Measurements from ENCODE around the gene BMP5. TPM values are rescaled to one million over a fixed set of nuclear protein-coding genes. Genes with fewer than 3 reads are reported as not detected.

The BMP5 gene
- total and polyA plus RNA-seq, 4 donors, result 0.42 to 0.92 (median 0.65) TPM

GRCh38 chr6:55776113-55776512, 99.3 kb downstream of the BMP5 start (continued):
- no peak for TF ChIP-seq ATF3 (IDR thresholded peaks at IDR 0.05)
- TF ChIP-seq HNF4A (conservative IDR thresholded peaks at IDR 0.05), result no peak
- TF ChIP-seq FOXA1 (IDR thresholded peaks at IDR 0.05), result no peak
- no peak for TF ChIP-seq TAF1 (conservative IDR thresholded peaks at IDR 0.05)
- TF ChIP-seq EGR1 (IDR thresholded peaks at IDR 0.05; ENCODE audit: low read depth in 2 of 2), result no peak

- Histone ChIP-seq H3K4me1 (ENCODE audit: control insufficient read depth in 4 of 4, insufficient read depth in 4 of 4, low read length in 3 of 4) (no peaks in the 10 kb centered on the region), H3K27me3 (ENCODE audit: control insufficient read depth in 4 of 4, insufficient read depth in 4 of 4, low read length in 3 of 4) (no peaks in the 10 kb centered on the region), H3K9ac (ENCODE audit: low read depth in 1 of 2, low read length in 2 of 2) (no peak overlapping the region), H3K9me3 (ENCODE audit: control insufficient read depth in 4 of 4, low read length in 3 of 4) (no peaks in the 10 kb centered on the region), H3K27ac (ENCODE audit: low read depth in 1 of 2, low read length in 2 of 2) (no peak overlapping the region), H3K36me3 (ENCODE audit: control insufficient read depth in 4 of 4, insufficient read depth in 3 of 4, low read depth in 1 of 4, low read length in 3 of 4) (no peaks in the 10 kb centered on the region), H3K4me3 (ENCODE audit: low read depth in 1 of 3, low read length in 3 of 3) (no peak overlapping the region)
- no peak for DNase-seq (ENCODE audit: low spot score)
- no peak for TF ChIP-seq JUND (IDR thresholded peaks at IDR 0.05)
- TF ChIP-seq, protein P1, sequence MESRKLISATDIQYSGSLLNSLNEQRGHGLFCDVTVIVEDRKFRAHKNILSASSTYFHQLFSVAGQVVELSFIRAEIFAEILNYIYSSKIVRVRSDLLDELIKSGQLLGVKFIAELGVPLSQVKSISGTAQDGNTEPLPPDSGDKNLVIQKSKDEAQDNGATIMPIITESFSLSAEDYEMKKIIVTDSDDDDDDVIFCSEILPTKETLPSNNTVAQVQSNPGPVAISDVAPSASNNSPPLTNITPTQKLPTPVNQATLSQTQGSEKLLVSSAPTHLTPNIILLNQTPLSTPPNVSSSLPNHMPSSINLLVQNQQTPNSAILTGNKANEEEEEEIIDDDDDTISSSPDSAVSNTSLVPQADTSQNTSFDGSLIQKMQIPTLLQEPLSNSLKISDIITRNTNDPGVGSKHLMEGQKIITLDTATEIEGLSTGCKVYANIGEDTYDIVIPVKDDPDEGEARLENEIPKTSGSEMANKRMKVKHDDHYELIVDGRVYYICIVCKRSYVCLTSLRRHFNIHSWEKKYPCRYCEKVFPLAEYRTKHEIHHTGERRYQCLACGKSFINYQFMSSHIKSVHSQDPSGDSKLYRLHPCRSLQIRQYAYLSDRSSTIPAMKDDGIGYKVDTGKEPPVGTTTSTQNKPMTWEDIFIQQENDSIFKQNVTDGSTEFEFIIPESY (IDR thresholded peaks at IDR 0.05), result no peak
- no peak for TF ChIP-seq HNF4G (IDR thresholded peaks at IDR 0.05)
- no peak for TF ChIP-seq ATF3 (IDR thresholded peaks at IDR 0.05)
- TF ChIP-seq SP1 (IDR thresholded peaks at IDR 0.05), result no peak
- no peak for TF ChIP-seq REST (IDR thresholded peaks at IDR 0.05)
- no peak for TF ChIP-seq FOXA2 (IDR thresholded peaks at IDR 0.05)
- TF ChIP-seq YY1 (IDR thresholded peaks at IDR 0.05), result no peak
- TF ChIP-seq NR2F2 (IDR thresholded peaks at IDR 0.05), result no peak
- TF ChIP-seq HNF4A (conservative IDR thresholded peaks at IDR 0.05), result no peak
- TF ChIP-seq RXRA (IDR thresholded peaks at IDR 0.05), result no peak
- no peak for TF ChIP-seq TAF1 (conservative IDR thresholded peaks at IDR 0.05)
- no peak for TF ChIP-seq GABPA (IDR thresholded peaks at IDR 0.05 in 1 of 2, conservative IDR thresholded peaks at IDR 0.05 in 1 of 2)
- no peak for TF ChIP-seq CTCF (IDR thresholded peaks at IDR 0.05; ENCODE audit: low read depth, low read length, missing input control)
- TF ChIP-seq, protein P2, sequence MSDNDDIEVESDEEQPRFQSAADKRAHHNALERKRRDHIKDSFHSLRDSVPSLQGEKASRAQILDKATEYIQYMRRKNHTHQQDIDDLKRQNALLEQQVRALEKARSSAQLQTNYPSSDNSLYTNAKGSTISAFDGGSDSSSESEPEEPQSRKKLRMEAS (IDR thresholded peaks at IDR 0.05), result no peak
- no peak for TF ChIP-seq RAD21 (IDR thresholded peaks at IDR 0.05)
- TF ChIP-seq EGR1 (IDR thresholded peaks at IDR 0.05; ENCODE audit: low read depth in 2 of 2), result no peak
- no peak for TF ChIP-seq FOXA1 (IDR thresholded peaks at IDR 0.05)
These were observed 100.4 kb downstream of the BMP5 start for GRCh38 chr6:55775029-55775318.

All from liver (tissue), 9 donors.